K562 (cell line): Measurements from ENCODE around the gene SP6. TPM values are rescaled to one million over a fixed set of nuclear protein-coding genes. Genes with fewer than 3 reads are reported as not detected.

Experiments
- ARID1B ChIP-seq: fragments of 450-650 bp; IDR thresholded peaks from 2 replicates; pipeline ENCODE4 v1.6.1; 2016; ENCODE audit warnings: antibody characterized with exemption, mild to moderate bottlenecking, inconsistent platforms
- EHMT2 ChIP-seq: fragments of 450-650 bp; IDR thresholded peaks from 2 replicates; pipeline ENCODE4 v1.6.1; 2018; ENCODE audit warnings: antibody characterized with exemption
- FOXK2 ChIP-seq, 2 experiments: fragments of 450-650 bp; IDR thresholded peaks in 1 of 2; conservative IDR thresholded peaks in 1 of 2; 2 replicates each; pipeline ENCODE4 v1.6.1; 2016; ENCODE audit warnings: low read depth in 2 of 2, mild to moderate bottlenecking in 1 of 2
- HDAC1 ChIP-seq, 2 experiments: fragments of 450-650 bp; IDR thresholded peaks; 2 replicates each; pipeline ENCODE4 v1.6.1; 2016 to 2017; ENCODE audit warnings: inconsistent platforms in 1 of 2, mild to moderate bottlenecking in 1 of 2, moderate library complexity in 1 of 2
- NFE2 ChIP-seq: IDR thresholded peaks from 2 replicates; pipeline ENCODE4 v1.6.1; 2014; ENCODE audit warnings: antibody characterized with exemption, low read depth
- SAFB2 ChIP-seq: fragments of 200-400 bp; formaldehyde crosslinking; IDR thresholded peaks from 2 replicates; pipeline ENCODE4 v1.6.1; 2018; ENCODE audit warnings: borderline replicate concordance, low read length, low read depth, moderate library complexity; ENCODE audit not compliant: severe bottlenecking
- SMARCA4 ChIP-seq: fragments of 450-650 bp; IDR thresholded peaks from 2 replicates; pipeline ENCODE4 v1.6.1; 2016
- TAL1 ChIP-seq: fragments of 450-650 bp; IDR thresholded peaks from 2 replicates; pipeline ENCODE4 v1.6.1; 2016; ENCODE audit warnings: mild to moderate bottlenecking
- ZNF175 ChIP-seq: fragments of 200-800 bp; sonication (Bioruptor generic); IDR thresholded peaks from 2 replicates; pipeline ENCODE4 v1.6.1; 2016; ENCODE audit warnings: low read depth, mild to moderate bottlenecking, missing genetic modification characterization, missing compliant biosample characterization
- polyA plus RNA-seq, 8 experiments: library from polyadenylated mRNA; depleted of rRNA in 4 of 8; stranded (reverse) in 5 of 8; unstranded in 3 of 8; fragments of >200 nt; fragmentation: Nextera tagmentation in 2 of 8; fragmentation: Illumina TruSeq in 1 of 8; extraction: Ambion mirVana in 2 of 8; extraction: Trizol in 1 of 8; gene quantifications; 2 replicates each; pipeline versions ENCODE4 v1.2.1 to v1.2.3, GENCODE V29; 2011 to 2014; ENCODE audit warnings: inconsistent platforms in 1 of 8, missing spikeins in 1 of 8
- total RNA-seq, 7 experiments: library from RNA; depleted of rRNA in 6 of 7; stranded (reverse); fragments of >200 nt in 6 of 7; fragmentation: Illumina TruSeq in 2 of 7; extraction: Trizol in 2 of 7; gene quantifications; 2 replicates each; pipeline versions ENCODE4 v1.2.1 to v1.2.3, GENCODE V29; 2011 to 2021; ENCODE audit warnings: low replicate concordance in 1 of 7
- TF ChIP-seq, protein P1 (sequence below), 2 experiments: IDR thresholded peaks; 2 replicates each; pipeline ENCODE4 v1.6.1; 2012; ENCODE audit warnings: improper control_type of control experiment in 2 of 2, low read depth in 2 of 2, low read length in 2 of 2, borderline replicate concordance in 1 of 2
- TF ChIP-seq, protein P2 (sequence below), 3 experiments: IDR thresholded peaks in 2 of 3; conservative IDR thresholded peaks in 1 of 3; 2 replicates each; pipeline ENCODE4 v1.5.1; 2011 to 2012; ENCODE audit warnings: low read length in 3 of 3, mild to moderate bottlenecking in 3 of 3, control low read depth in 2 of 3, improper control_type of control experiment in 1 of 3, inconsistent platforms in 1 of 3, low read depth in 1 of 3, mixed read lengths in 1 of 3, moderate library complexity in 1 of 3; ENCODE audit not compliant: insufficient read depth in 2 of 3
- TF ChIP-seq, protein P3 (sequence below), 2 experiments: fragments of 450-650 bp in 1 of 2; sonication (generic) in 1 of 2; formaldehyde crosslinking in 1 of 2; IDR thresholded peaks; 2 replicates each; pipeline versions ENCODE4 v1.7.1 to v1.9.0; 2016 to 2022; ENCODE audit warnings: inconsistent platforms in 1 of 2, mild to moderate bottlenecking in 1 of 2, missing genetic modification reagents in 1 of 2

The SP6 gene
- total and polyA plus RNA-seq, 9 of the 15 experiments (the other 6 are each of a cell fraction or from before 2014, with no cell fraction given) = 0.11 to 7.9 (median 2.2) TPM

DNA sequence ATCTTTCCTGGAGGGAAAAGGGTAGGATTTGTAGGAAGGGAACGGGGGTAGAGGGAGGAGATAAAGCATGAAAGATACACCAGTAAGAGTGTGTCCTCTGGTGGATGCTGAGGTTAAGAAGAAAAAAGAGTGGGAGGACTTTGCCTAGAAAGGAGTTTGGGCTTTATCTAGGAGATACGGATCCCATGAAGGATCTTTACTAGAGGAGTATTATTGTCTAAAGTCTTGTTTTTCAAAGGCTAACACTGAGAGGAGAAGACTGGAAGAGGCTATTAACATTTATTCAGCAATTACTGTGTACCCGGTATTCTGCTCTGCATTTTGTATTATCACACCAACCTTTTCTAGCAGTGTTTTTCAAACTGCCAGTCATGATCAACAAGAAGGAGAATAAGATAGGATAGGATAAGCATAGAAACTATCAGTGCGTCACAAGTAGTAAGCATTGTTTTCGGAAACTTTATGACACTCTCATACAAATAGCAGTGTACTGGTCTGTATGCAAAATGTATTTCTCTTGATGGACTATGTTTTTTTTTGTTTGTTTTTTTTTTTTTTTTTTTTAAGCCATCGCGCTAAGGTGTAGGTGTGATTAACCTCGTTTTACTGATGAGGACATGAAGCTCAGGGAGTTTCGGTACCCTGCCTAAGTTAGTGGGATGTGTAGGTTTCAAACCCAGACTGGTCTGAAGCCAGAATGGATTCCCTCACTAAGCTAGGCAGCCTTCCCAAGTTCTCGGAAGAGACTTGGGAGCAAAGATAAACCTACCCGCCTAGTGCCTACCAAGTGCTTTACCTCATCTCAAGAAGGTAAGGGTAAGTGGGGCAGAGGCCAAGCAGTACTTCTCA, 43.8 kb upstream of the SP6 start (continued):
- TF ChIP-seq, protein P1, sequence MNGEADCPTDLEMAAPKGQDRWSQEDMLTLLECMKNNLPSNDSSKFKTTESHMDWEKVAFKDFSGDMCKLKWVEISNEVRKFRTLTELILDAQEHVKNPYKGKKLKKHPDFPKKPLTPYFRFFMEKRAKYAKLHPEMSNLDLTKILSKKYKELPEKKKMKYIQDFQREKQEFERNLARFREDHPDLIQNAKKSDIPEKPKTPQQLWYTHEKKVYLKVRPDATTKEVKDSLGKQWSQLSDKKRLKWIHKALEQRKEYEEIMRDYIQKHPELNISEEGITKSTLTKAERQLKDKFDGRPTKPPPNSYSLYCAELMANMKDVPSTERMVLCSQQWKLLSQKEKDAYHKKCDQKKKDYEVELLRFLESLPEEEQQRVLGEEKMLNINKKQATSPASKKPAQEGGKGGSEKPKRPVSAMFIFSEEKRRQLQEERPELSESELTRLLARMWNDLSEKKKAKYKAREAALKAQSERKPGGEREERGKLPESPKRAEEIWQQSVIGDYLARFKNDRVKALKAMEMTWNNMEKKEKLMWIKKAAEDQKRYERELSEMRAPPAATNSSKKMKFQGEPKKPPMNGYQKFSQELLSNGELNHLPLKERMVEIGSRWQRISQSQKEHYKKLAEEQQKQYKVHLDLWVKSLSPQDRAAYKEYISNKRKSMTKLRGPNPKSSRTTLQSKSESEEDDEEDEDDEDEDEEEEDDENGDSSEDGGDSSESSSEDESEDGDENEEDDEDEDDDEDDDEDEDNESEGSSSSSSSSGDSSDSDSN (IDR thresholded peaks at IDR 0.05; ENCODE audit: borderline replicate concordance in 1 of 2, low read depth in 2 of 2, low read length in 2 of 2) = 0 out of 4 replicates have a peak, but pooled peaks of 1 of the 2 experiments have one; percentile 7
- TF ChIP-seq ZNF175 (CRISPR knock-in tag) (no peak), EHMT2 (peak; percentile 58; the same call in 1 of the 2 replicates), ARID1B (peak; percentile 42; the same call in 1 of the 2 replicates), SAFB2 (no peak), FOXK2 (conservative IDR thresholded peaks at IDR 0.05 in 1 of 2, IDR thresholded peaks at IDR 0.05 in 1 of 2; ENCODE audit: low read depth in 2 of 2) (peak in 1 of 2 experiments; percentile 52; a peak in 1 of 4 replicates), NFE2 (peak; percentile 70), TAL1 (0 out of 2 replicates have a peak, but pooled peaks have one; percentile 2), SMARCA4 (0 out of 2 replicates have a peak, but pooled peaks have one; percentile 17), HDAC1 (IDR thresholded peaks at IDR 0.05) (0 out of 4 replicates have a peak, but pooled peaks of 1 of the 2 experiments have one; percentile 40)
- TF ChIP-seq, protein P2, sequence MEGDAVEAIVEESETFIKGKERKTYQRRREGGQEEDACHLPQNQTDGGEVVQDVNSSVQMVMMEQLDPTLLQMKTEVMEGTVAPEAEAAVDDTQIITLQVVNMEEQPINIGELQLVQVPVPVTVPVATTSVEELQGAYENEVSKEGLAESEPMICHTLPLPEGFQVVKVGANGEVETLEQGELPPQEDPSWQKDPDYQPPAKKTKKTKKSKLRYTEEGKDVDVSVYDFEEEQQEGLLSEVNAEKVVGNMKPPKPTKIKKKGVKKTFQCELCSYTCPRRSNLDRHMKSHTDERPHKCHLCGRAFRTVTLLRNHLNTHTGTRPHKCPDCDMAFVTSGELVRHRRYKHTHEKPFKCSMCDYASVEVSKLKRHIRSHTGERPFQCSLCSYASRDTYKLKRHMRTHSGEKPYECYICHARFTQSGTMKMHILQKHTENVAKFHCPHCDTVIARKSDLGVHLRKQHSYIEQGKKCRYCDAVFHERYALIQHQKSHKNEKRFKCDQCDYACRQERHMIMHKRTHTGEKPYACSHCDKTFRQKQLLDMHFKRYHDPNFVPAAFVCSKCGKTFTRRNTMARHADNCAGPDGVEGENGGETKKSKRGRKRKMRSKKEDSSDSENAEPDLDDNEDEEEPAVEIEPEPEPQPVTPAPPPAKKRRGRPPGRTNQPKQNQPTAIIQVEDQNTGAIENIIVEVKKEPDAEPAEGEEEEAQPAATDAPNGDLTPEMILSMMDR (IDR thresholded peaks at IDR 0.05 in 2 of 3, conservative IDR thresholded peaks at IDR 0.05 in 1 of 3; ENCODE audit: insufficient read depth in 2 of 3, low read depth in 1 of 3, low read length in 3 of 3) = peak; percentile 25 to 56 (median 41); a peak in 4 of 6 replicates
- TF ChIP-seq, protein P3, sequence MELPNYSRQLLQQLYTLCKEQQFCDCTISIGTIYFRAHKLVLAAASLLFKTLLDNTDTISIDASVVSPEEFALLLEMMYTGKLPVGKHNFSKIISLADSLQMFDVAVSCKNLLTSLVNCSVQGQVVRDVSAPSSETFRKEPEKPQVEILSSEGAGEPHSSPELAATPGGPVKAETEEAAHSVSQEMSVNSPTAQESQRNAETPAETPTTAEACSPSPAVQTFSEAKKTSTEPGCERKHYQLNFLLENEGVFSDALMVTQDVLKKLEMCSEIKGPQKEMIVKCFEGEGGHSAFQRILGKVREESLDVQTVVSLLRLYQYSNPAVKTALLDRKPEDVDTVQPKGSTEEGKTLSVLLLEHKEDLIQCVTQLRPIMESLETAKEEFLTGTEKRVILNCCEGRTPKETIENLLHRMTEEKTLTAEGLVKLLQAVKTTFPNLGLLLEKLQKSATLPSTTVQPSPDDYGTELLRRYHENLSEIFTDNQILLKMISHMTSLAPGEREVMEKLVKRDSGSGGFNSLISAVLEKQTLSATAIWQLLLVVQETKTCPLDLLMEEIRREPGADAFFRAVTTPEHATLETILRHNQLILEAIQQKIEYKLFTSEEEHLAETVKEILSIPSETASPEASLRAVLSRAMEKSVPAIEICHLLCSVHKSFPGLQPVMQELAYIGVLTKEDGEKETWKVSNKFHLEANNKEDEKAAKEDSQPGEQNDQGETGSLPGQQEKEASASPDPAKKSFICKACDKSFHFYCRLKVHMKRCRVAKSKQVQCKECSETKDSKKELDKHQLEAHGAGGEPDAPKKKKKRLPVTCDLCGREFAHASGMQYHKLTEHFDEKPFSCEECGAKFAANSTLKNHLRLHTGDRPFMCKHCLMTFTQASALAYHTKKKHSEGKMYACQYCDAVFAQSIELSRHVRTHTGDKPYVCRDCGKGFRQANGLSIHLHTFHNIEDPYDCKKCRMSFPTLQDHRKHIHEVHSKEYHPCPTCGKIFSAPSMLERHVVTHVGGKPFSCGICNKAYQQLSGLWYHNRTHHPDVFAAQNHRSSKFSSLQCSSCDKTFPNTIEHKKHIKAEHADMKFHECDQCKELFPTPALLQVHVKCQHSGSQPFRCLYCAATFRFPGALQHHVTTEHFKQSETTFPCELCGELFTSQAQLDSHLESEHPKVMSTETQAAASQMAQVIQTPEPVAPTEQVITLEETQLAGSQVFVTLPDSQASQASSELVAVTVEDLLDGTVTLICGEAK (IDR thresholded peaks at IDR 0.05) = peak; percentile 51; the same call in 1 of the 2 replicates
- TF ChIP-seq, protein P3 (CRISPR knock-in tag; IDR thresholded peaks at IDR 0.05) = no peak
